Mesendoderm (in vitro differentiated cells): ENCODE measurements around the gene BRWD1.
"Not testable (repeated sequence)": the region's sequence is repeated elsewhere in the genome, so short reads cannot be mapped to it uniquely, and the experiment has no call there.

Source experiments
- DNase-seq: peaks from one replicate; pipeline ENCODE4 v3.0.0; 2013
- H2AK5ac ChIP-seq: 2 replicates; pipeline ENCODE4 v1.6.1; 2013; ENCODE audit warnings: low read length, inconsistent platforms
- H2BK120ac ChIP-seq: 2 replicates; pipeline ENCODE4 v1.6.1; 2013; ENCODE audit warnings: low read depth, mild to moderate bottlenecking, low read length, moderate library complexity, mixed read lengths
- H2BK15ac ChIP-seq: replicated peaks from 2 replicates; pipeline ENCODE4 v1.6.1; 2013; ENCODE audit warnings: low read depth, mild to moderate bottlenecking, moderate library complexity
- H2BK5ac ChIP-seq: 2 replicates; pipeline ENCODE4 v1.6.1; 2013; ENCODE audit warnings: low read length, inconsistent platforms
- H3K18ac ChIP-seq: 2 replicates; pipeline ENCODE4 v1.6.1; 2013; ENCODE audit warnings: mild to moderate bottlenecking, low read length, mixed read lengths
- H3K23ac ChIP-seq: one replicate; pipeline ENCODE4 v1.6.1; 2013; ENCODE audit warnings: low read length
- H3K27ac ChIP-seq: 2 replicates; pipeline ENCODE4 v1.5.1; 2013; ENCODE audit warnings: low read depth, mild to moderate bottlenecking, inconsistent platforms, low read length, moderate library complexity
- H3K27me3 ChIP-seq: 2 replicates; pipeline ENCODE4 v1.6.1; 2013; ENCODE audit warnings: low read length, control low read depth, mild to moderate bottlenecking, inconsistent platforms; ENCODE audit not compliant: insufficient read depth, poor library complexity
- H3K36me3 ChIP-seq: 2 replicates; pipeline ENCODE4 v1.6.1; 2013; ENCODE audit warnings: low read length, inconsistent platforms; ENCODE audit not compliant: control insufficient read depth, insufficient read depth
- H3K4ac ChIP-seq: one replicate; pipeline ENCODE4 v1.6.1; 2013; ENCODE audit warnings: low read depth, mild to moderate bottlenecking, low read length, moderate library complexity
- H3K4me1 ChIP-seq: 2 replicates; pipeline ENCODE4 v1.6.1; 2013; ENCODE audit warnings: low read depth, low read length, inconsistent platforms; ENCODE audit not compliant: control insufficient read depth
- H3K4me2 ChIP-seq: 2 replicates; pipeline ENCODE4 v1.6.1; 2013; ENCODE audit warnings: low read length
- H3K4me3 ChIP-seq: 2 replicates; pipeline ENCODE4 v1.5.1; 2013; ENCODE audit warnings: mild to moderate bottlenecking, low read length
- H3K56ac ChIP-seq: one replicate; pipeline ENCODE4 v1.6.1; 2013; ENCODE audit warnings: low read length
- H3K79me1 ChIP-seq: 2 replicates; pipeline ENCODE4 v1.6.1; 2013; ENCODE audit warnings: low read length, inconsistent platforms
- H3K79me2 ChIP-seq: 2 replicates; pipeline ENCODE4 v1.6.1; 2013; ENCODE audit warnings: mild to moderate bottlenecking, low read length; ENCODE audit not compliant: control insufficient read depth, insufficient read depth
- H3K9ac ChIP-seq: 2 replicates; pipeline ENCODE4 v1.6.1; 2013; ENCODE audit warnings: low read length, inconsistent platforms
- H4K5ac ChIP-seq: one replicate; pipeline ENCODE4 v1.6.1; 2013; ENCODE audit warnings: low read length
- H4K8ac ChIP-seq: one replicate; pipeline ENCODE4 v1.6.1; 2013; ENCODE audit warnings: low read depth, mild to moderate bottlenecking, control low read depth, low read length, moderate library complexity
- WGBS: extraction: QIAGEN DNeasy Blood & Tissue Kit; methylation state at CpG from one replicate; pipeline ENCODE4 v1.1.7; 2013; ENCODE audit warnings: low lambda C conversion rate, missing lambda C conversion rate; ENCODE audit not compliant: insufficient coverage; ENCODE audit errors: extremely low coverage; 5-methylcytosine and 5-hydroxymethylcytosine counted together

The BRWD1 gene

DNA sequence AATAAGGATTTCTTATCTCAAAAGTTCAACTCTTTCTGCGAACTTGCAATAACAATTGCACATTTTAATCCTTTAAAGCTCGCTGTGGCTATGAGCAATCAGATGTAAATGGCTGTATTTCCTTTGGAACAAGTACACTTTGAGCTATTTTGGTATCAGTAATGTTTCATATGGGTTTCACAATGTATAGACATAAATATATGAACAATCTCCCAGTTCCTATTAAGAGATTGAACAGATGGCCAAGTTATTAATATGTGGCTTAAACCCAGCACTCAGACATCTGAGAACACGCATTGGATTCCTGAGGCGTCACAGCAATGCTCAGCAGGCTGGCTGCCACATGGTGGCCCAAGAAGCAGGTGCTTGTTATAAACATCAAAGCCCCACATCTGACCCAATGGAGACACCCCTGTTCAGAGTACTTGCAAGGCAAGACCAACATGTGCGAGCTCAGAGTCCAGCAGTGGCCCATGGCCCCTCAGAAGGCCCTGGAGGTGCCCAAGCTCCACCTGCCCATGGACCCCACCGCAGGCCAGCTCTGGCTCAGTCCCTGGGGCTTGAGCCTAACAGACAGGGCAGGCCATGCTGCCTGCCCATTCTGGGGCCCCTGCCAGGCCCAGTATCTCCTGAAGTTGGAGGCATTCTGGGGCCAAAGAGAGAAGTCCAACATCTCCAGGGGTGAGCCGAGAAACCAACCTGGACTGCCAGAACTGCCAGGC is 153.9 kb downstream of the BRWD1 start:
- Histone ChIP-seq H3K27me3 (no peaks in the 10 kb centered on the region), H2BK15ac (no peak overlapping the region), H3K79me1 (no peaks in the 10 kb centered on the region), H2BK5ac (no peak overlapping the region), H3K27ac (no peak overlapping the region), H4K5ac (no peak overlapping the region), H3K9ac (no peak overlapping the region), H3K79me2 (no peaks in the 10 kb centered on the region), H3K4me2 (no peak overlapping the region), H2AK5ac (no peak overlapping the region), H3K4me1 (no peaks in the 10 kb centered on the region), H3K4ac (no peak overlapping the region), H3K56ac (no peak overlapping the region), H3K18ac (no peak overlapping the region), H2BK120ac (no peak overlapping the region), H3K4me3 (no peak overlapping the region), H3K23ac (no peak overlapping the region), H4K8ac (no peak overlapping the region), H3K36me3 (no peaks in the 10 kb centered on the region)
- DNase-seq, result no peak
- no CpG with 5 or more reads among the region's 7 CpGs for WGBS

DNA sequence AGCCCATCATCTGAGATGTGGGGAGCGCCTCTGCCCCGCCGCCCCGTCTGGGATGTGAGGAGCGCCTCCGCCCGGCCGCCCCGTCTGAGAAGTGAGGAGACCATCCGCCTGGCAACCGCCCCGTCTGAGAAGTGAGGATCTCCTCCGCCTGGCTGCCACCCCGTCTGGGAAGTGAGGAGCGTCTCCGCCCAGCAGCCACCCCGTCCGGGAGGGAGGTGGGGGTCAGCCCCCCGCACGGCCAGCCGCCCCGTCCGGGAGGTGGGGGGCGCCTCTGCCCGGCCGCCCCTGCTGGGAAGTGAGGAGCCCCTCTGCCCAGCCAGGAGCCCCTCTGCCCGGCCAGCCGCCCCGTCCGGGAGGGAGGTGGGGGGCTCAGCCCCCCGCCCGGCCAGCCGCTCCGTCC is 156.2 kb downstream of the BRWD1 start:
- H2BK120ac ChIP-seq, H4K8ac ChIP-seq, H3K79me1 ChIP-seq, H3K27me3 ChIP-seq, H2AK5ac ChIP-seq, H2BK15ac ChIP-seq, H3K79me2 ChIP-seq, H3K36me3 ChIP-seq, H3K23ac ChIP-seq, H3K4me3 ChIP-seq, H2BK5ac ChIP-seq, DNase-seq, H4K5ac ChIP-seq, H3K4ac ChIP-seq, H3K56ac ChIP-seq, H3K27ac ChIP-seq, H3K18ac ChIP-seq, H3K4me1 ChIP-seq, H3K4me2 ChIP-seq, H3K9ac ChIP-seq: not testable (repeated sequence)
- WGBS, result no CpG with 5 or more reads among the region's 34 CpGs

DNA sequence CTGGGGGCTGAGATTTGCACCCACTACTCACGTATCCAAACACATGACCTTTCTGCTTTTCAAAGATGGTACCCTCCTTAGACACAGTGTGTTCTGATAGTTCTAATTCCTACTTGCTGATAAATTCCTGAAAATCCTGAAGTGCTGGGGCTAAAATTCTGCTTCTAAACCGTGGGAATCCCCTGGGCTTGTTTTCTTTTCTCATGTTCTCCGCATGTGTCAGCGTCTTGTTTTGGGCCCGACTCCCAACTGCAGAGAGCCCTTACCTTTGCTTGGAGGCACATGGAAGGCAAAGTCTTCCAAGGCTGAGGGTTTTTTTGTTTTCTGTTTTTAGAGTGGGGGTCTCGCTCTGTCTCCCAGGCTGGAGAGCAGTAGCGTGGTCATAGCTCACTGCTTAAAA is 157.4 kb downstream of the BRWD1 start:
- H3K4me2 ChIP-seq, result no peak overlapping the region

DNA sequence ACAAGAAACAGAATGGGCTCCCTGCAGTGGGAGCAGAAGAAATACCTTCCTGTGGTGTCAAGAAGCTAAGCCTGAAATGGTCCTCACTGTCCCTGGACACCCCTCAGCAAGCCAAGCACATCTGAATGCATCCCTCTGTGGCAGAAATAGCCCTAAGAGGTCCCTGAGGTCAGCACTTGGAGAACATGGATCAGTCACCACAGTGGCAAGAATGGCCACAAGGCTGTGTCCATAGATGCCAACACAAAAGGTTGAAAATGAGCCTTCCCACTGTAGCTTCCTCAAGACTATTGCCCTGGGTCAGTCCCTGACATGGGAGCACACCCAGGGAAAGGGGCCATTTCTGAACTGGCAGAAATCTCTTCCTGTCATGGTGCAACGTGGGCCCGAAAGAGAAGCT is 157.9 kb downstream of the BRWD1 start:
- Histone ChIP-seq H3K9ac (no peak overlapping the region), H3K36me3 (no peaks in the 10 kb centered on the region), H4K8ac (no peak overlapping the region), H3K23ac (no peak overlapping the region), H3K18ac (no peak overlapping the region), H2BK15ac (no peak overlapping the region), H3K79me1 (no peaks in the 10 kb centered on the region), H3K4me3 (no peak overlapping the region), H3K4me1 (no peaks in the 10 kb centered on the region), H2BK120ac (no peak overlapping the region), H2AK5ac (no peak overlapping the region), H2BK5ac (no peak overlapping the region), H3K27ac (no peak overlapping the region), H3K27me3 (no peaks in the 10 kb centered on the region), H3K4ac (no peak overlapping the region), H4K5ac (no peak overlapping the region), H3K56ac (no peak overlapping the region), H3K4me2 (no peak overlapping the region), H3K79me2 (no peaks in the 10 kb centered on the region)
- WGBS, result no CpG with 5 or more reads among the region's 2 CpGs
- DNase-seq, result no peak

More for the DNA sequence above, 157.4 kb downstream of the BRWD1 start:
- Histone ChIP-seq H2BK5ac (no peak overlapping the region), H3K27ac (no peak overlapping the region), H3K79me2 (no peaks in the 10 kb centered on the region), H3K9ac (no peak overlapping the region), H2BK15ac (no peak overlapping the region), H3K23ac (no peak overlapping the region), H3K4me3 (no peak overlapping the region), H4K5ac (no peak overlapping the region), H3K36me3 (no peaks in the 10 kb centered on the region), H2AK5ac (no peak overlapping the region), H3K27me3 (no peaks in the 10 kb centered on the region), H3K18ac (no peak overlapping the region), H3K4ac (no peak overlapping the region), H4K8ac (no peak overlapping the region), H3K56ac (no peak overlapping the region), H3K79me1 (no peaks in the 10 kb centered on the region), H2BK120ac (no peak overlapping the region), H3K4me1 (no peaks in the 10 kb centered on the region)
- DNase-seq, result no peak
- WGBS, result no CpG with 5 or more reads among the region's 7 CpGs

DNA sequence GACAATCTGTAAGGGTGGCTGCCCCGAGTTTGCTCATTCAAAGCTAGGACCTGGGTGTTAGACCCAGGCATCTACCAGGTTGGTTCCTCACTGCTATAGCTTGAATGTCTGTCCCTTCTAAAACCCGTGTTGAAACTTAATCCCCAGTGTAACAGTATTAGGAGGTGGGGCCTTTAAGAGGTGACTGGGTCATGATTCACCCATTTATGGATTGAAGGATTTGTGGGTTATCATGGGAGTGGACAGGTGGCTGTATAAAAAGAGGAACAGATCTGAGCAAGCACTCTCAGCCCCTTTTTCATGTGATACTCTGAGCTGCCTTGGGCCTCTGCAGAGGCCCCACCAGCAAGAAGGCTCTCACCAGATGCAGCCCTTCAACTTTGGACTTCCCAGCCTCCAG is 159.6 kb downstream of the BRWD1 start:
- Histone ChIP-seq H3K23ac (no peak overlapping the region), H3K4me3 (no peak overlapping the region), H3K79me1 (no peaks in the 10 kb centered on the region), H3K9ac (no peak overlapping the region), H3K18ac (no peak overlapping the region), H3K36me3 (no peaks in the 10 kb centered on the region), H2AK5ac (no peak overlapping the region), H2BK5ac (no peak overlapping the region), H2BK120ac (no peak overlapping the region), H3K27me3 (no peaks in the 10 kb centered on the region), H2BK15ac (no peak overlapping the region), H3K27ac (no peak overlapping the region), H4K8ac (no peak overlapping the region), H3K79me2 (no peaks in the 10 kb centered on the region), H3K56ac (no peak overlapping the region), H3K4me1 (no peaks in the 10 kb centered on the region), H3K4me2 (no peak overlapping the region), H3K4ac (no peak overlapping the region), H4K5ac (no peak overlapping the region)
- no CpG with 5 or more reads among the region's 2 CpGs for WGBS
- no peak for DNase-seq

DNA sequence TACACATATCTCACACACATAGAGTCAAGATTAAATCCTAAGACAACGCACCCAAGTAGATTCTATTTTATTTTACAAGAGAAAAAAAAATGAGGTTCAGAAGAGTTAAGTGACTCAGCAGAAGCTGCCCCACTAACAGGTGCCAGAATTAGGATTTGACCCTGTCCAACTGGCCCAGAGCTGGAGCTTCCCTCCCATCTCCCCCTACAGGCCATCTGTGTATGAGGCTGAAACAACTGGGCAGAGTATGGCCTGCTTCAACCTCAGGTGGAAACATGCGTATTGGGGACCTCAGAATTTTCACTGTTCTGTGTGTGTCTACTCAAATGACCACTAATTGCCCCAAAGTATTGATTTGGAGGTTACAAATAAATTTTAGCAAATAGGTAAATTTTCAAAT is 160.1 kb downstream of the BRWD1 start:
- Histone ChIP-seq H3K79me2 (no peaks in the 10 kb centered on the region), H3K4me1 (no peaks in the 10 kb centered on the region), H3K56ac (no peak overlapping the region), H2AK5ac (no peak overlapping the region), H3K79me1 (no peaks in the 10 kb centered on the region), H2BK5ac (no peak overlapping the region), H3K4me3 (no peak overlapping the region), H3K4ac (no peak overlapping the region), H4K8ac (no peak overlapping the region), H3K27me3 (no peaks in the 10 kb centered on the region), H3K18ac (no peak overlapping the region), H3K36me3 (no peaks in the 10 kb centered on the region), H2BK15ac (no peak overlapping the region), H3K27ac (no peak overlapping the region), H3K9ac (no peak overlapping the region), H4K5ac (no peak overlapping the region), H3K23ac (no peak overlapping the region), H2BK120ac (no peak overlapping the region), H3K4me2 (no peak overlapping the region)
- no CpG with 5 or more reads among the region's 2 CpGs for WGBS
- DNase-seq, result peak; percentile 35
